ENCODE measurements around the gene FER.
"Not testable (repeated sequence)": the region's sequence is repeated elsewhere in the genome, so short reads cannot be mapped to it uniquely, and the experiment has no call there.

GRCh38 chr5:109050321-109050720 is 302.6 kb downstream of the FER start:
- TF ChIP-seq CTCF (IDR thresholded peaks at IDR 0.05; ENCODE audit: low read depth, low read length, poor library complexity, severe bottlenecking); EZH2phosphoT487 (IDR thresholded peaks at IDR 0.05; ENCODE audit: borderline replicate concordance, low read length): not testable (repeated sequence)
